ENCODE results near the gene AGO3.

GRCh38 chr1:35915693-35916092 lies 15.2 kb upstream of the AGO3 start:
- TF ChIP-seq CTCF (IDR thresholded peaks at IDR 0.05; ENCODE audit: extremely low read depth in 1 of 2, insufficient read depth in 1 of 2, low read depth in 1 of 2, low read length in 2 of 2), result no peak
- TF ChIP-seq EZH2 (IDR thresholded peaks at IDR 0.05; ENCODE audit: borderline replicate concordance, low read depth, low read length, severe bottlenecking), result no peak

All from endothelial cell of umbilical vein (primary cell).